ENCODE measurements around the gene EML4. TPM values are rescaled to one million over a fixed set of nuclear protein-coding genes. Genes with fewer than 3 reads are reported as not detected.

The EML4 gene
- total and polyA plus RNA-seq, 2 of the 13 experiments (the other 11 are each of a cell fraction or from before 2014, with no cell fraction given): 243 to 476 TPM

DNA sequence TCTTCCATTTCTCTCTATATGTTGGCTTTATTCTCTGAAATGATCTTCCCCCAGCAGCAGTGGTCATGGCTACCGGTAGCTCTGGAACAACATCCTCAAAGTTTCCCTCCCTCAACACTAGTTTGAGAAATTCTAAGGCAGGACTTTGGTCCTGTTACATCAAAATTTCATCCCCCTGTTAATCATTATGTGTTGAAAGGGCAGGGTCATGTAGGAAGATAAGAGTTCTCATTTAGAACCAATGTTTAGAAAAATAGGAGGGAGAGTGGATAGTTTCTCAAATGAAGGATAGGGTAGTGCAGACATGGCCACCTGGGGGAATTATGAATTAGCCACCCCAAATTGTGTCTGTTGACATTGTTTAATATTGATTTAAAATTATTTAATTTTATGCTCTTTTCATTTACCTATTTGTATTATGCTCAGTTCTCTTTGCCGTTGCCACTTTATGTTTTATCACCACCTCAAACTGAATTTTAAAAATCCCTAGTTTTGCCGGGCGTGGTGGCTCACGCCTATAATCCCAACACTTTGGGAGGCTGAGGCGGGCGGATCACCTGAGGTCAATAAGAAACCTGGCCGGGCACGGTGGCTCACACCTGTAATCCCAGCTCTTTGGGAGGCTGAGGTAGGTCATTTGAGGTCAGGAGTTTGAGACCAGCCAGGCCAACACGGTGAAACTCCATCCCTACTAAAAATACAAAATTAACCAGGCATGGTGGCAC, 22.3 kb downstream of the EML4 start (continued):
- TF ChIP-seq, protein P1, sequence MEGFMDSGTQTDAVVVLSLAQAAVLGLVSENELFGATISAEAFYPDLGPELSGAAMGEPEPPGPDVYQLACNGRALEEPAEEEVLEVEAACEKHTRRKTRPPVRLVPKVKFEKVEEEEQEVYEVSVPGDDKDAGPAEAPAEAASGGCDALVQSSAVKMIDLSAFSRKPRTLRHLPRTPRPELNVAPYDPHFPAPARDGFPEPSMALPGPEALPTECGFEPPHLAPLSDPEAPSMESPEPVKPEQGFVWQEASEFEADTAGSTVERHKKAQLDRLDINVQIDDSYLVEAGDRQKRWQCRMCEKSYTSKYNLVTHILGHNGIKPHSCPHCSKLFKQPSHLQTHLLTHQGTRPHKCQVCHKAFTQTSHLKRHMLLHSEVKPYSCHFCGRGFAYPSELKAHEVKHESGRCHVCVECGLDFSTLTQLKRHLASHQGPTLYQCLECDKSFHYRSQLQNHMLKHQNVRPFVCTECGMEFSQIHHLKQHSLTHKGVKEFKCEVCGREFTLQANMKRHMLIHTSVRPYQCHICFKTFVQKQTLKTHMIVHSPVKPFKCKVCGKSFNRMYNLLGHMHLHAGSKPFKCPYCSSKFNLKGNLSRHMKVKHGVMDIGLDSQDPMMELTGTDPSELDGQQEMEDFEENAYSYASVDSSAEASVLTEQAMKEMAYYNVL (CRISPR knock-in tag; IDR thresholded peaks at IDR 0.05; ENCODE audit: borderline replicate concordance): peak; percentile 85; the same call in 1 of the 2 replicates
- TF ChIP-seq, protein P2, sequence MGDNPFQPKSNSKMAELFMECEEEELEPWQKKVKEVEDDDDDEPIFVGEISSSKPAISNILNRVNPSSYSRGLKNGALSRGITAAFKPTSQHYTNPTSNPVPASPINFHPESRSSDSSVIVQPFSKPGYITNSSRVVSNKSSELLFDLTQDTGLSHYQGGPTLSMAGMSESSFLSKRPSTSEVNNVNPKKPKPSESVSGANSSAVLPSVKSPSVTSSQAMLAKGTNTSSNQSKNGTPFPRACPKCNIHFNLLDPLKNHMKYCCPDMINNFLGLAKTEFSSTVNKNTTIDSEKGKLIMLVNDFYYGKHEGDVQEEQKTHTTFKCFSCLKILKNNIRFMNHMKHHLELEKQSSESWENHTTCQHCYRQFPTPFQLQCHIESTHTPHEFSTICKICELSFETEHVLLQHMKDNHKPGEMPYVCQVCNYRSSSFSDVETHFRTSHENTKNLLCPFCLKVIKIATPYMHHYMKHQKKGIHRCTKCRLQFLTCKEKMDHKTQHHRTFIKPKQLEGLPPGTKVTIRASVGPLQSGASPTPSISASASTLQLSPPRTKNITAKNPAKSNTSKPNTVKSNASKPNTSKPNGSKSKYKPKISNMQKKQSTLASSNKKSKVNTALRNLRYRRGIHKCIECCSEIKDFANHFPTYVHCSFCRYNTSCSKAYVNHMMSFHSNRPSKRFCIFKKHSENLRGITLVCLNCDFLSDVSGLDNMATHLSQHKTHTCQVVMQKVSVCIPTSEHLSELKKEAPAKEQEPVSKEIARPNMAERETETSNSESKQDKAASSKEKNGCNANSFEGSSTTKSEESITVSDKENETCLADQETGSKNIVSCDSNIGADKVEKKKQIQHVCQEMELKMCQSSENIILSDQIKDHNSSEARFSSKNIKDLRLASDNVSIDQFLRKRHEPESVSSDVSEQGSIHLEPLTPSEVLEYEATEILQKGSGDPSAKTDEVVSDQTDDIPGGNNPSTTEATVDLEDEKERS (CRISPR knock-in tag; IDR thresholded peaks at IDR 0.05): no peak
- no peak for TF ChIP-seq ZNF749 (CRISPR knock-in tag; IDR thresholded peaks at IDR 0.05; ENCODE audit: borderline replicate concordance)
- no peak for TF ChIP-seq REXO4 (CRISPR knock-in tag; IDR thresholded peaks at IDR 0.05; ENCODE audit: borderline replicate concordance)
- TF ChIP-seq, protein P3, sequence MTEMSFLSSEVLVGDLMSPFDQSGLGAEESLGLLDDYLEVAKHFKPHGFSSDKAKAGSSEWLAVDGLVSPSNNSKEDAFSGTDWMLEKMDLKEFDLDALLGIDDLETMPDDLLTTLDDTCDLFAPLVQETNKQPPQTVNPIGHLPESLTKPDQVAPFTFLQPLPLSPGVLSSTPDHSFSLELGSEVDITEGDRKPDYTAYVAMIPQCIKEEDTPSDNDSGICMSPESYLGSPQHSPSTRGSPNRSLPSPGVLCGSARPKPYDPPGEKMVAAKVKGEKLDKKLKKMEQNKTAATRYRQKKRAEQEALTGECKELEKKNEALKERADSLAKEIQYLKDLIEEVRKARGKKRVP (CRISPR knock-in tag; IDR thresholded peaks at IDR 0.05): peak in 1 of 2 experiments; percentile 86; a peak in 2 of 4 replicates
- TF ChIP-seq ZNF879 (CRISPR knock-in tag; IDR thresholded peaks at IDR 0.05): no peak
- TF ChIP-seq SAFB2 (CRISPR knock-in tag; IDR thresholded peaks at IDR 0.05; ENCODE audit: borderline replicate concordance, low read depth): no peak; the same call in 1 of the 2 replicates
- peak; percentile 76; the same call in 1 of the 2 replicates for TF ChIP-seq ZNF589 (CRISPR knock-in tag; conservative IDR thresholded peaks at IDR 0.05)
- no peak for TF ChIP-seq ZNF607 (CRISPR knock-in tag; IDR thresholded peaks at IDR 0.05; ENCODE audit: borderline replicate concordance)
- TF ChIP-seq HNF4A (CRISPR knock-in tag; IDR thresholded peaks at IDR 0.05): peak; percentile 99
- TF ChIP-seq ZNF761 (CRISPR knock-in tag; conservative IDR thresholded peaks at IDR 0.05): no peak
- peak; percentile 66; the same call in 2 of the 3 replicates for TF ChIP-seq MXI1 (IDR thresholded peaks at IDR 0.05; ENCODE audit: borderline replicate concordance, low read depth, low read length)
- TF ChIP-seq ZBTB42 (CRISPR knock-in tag; IDR thresholded peaks at IDR 0.05): no peak
- TF ChIP-seq KDM5A (IDR thresholded peaks at IDR 0.05; ENCODE audit: borderline replicate concordance, low read length): no peak; the same call in 1 of the 2 replicates
- no peak for TF ChIP-seq CAMTA2 (CRISPR knock-in tag; IDR thresholded peaks at IDR 0.05; ENCODE audit: borderline replicate concordance)
- TF ChIP-seq MEF2D (CRISPR knock-in tag; IDR thresholded peaks at IDR 0.05): peak; percentile 75
- no peak; the same call in none of the 2 replicates for TF ChIP-seq POLR2G (IDR thresholded peaks at IDR 0.05; ENCODE audit: low read depth, low read length)
- TF ChIP-seq ZNF569 (CRISPR knock-in tag; IDR thresholded peaks at IDR 0.05; ENCODE audit: borderline replicate concordance): no peak
- peak; percentile 39; the same call in 1 of the 2 replicates for TF ChIP-seq FOXP1 (IDR thresholded peaks at IDR 0.05)
- peak; percentile 88 for TF ChIP-seq FOXP1 (CRISPR knock-in tag; IDR thresholded peaks at IDR 0.05)

Measured in HepG2 (cell line).